Fibroblast of lung (primary cell): Measurements from ENCODE around the gene NR1H4. TPM values are rescaled to one million over a fixed set of nuclear protein-coding genes. Genes with fewer than 3 reads are reported as not detected.

ENCODE experiments used
- DNase-seq, 2 donors: peaks; one replicate each; pipeline versions ENCODE4 v3.0.0 to v3.0.0-alpha.2; 2010; ENCODE audit warnings: low read depth in 2 of 2
- H2AFZ ChIP-seq: 2 replicates; pipeline ENCODE4 v1.5.1; 2012; ENCODE audit warnings: low read length, control low read depth, inconsistent platforms
- H3K27ac ChIP-seq: 2 replicates; pipeline ENCODE4 v1.5.1; 2011; ENCODE audit warnings: low read length, control low read depth; ENCODE audit not compliant: insufficient read depth
- H3K27me3 ChIP-seq: 2 replicates; pipeline ENCODE4 v1.5.1; 2011; ENCODE audit warnings: mild to moderate bottlenecking, low read length; ENCODE audit not compliant: control insufficient read depth, insufficient read depth
- H3K36me3 ChIP-seq: 2 replicates; pipeline ENCODE4 v1.5.1; 2011; ENCODE audit warnings: low read length; ENCODE audit not compliant: control insufficient read depth, insufficient read depth
- H3K4me1 ChIP-seq: 2 replicates; pipeline ENCODE4 v1.5.1; 2011; ENCODE audit warnings: low read length; ENCODE audit not compliant: control insufficient read depth, insufficient read depth; ENCODE audit errors: extremely low read depth
- H3K4me2 ChIP-seq: 2 replicates; pipeline ENCODE4 v1.5.1; 2011; ENCODE audit warnings: low read length, control low read depth; ENCODE audit not compliant: insufficient read depth; ENCODE audit errors: extremely low read depth
- H3K4me3 ChIP-seq, 4 experiments: fragments of 200-600 bp in 1 of 4; sonication (generic) in 1 of 4; replicated peaks in 1 of 4; 2 replicates each; pipeline ENCODE4 v1.5.1; 2011 to 2016; ENCODE audit warnings: low read length in 4 of 4, low read depth in 3 of 4, mild to moderate bottlenecking in 3 of 4, control low read depth in 2 of 4, inconsistent platforms in 1 of 4, mixed read lengths in 1 of 4; ENCODE audit not compliant: insufficient read depth in 1 of 4; ENCODE audit errors: control extremely low read depth in 1 of 4
- H3K79me2 ChIP-seq: 2 replicates; pipeline ENCODE4 v1.5.1; 2012; ENCODE audit warnings: mild to moderate bottlenecking, low read length, inconsistent platforms; ENCODE audit not compliant: control insufficient read depth, insufficient read depth
- H3K9ac ChIP-seq: 2 replicates; pipeline ENCODE4 v1.5.1; 2011; ENCODE audit warnings: mild to moderate bottlenecking, low read length, control low read depth; ENCODE audit not compliant: insufficient read depth
- H3K9me3 ChIP-seq: 2 replicates; pipeline ENCODE4 v1.5.1; 2012; ENCODE audit warnings: low read depth, low read length; ENCODE audit not compliant: control insufficient read depth, insufficient read depth
- H4K20me1 ChIP-seq: 2 replicates; pipeline ENCODE4 v1.5.1; 2011; ENCODE audit warnings: low read length; ENCODE audit not compliant: control insufficient read depth, insufficient read depth; ENCODE audit errors: extremely low read depth
- EZH2 ChIP-seq: IDR thresholded peaks from 2 replicates; pipeline ENCODE4 v1.5.1; 2012; ENCODE audit warnings: low read length, control low read depth, mild to moderate bottlenecking; ENCODE audit errors: missing control alignments
- polyA plus RNA-seq, 2 donors: library from polyadenylated mRNA; depleted of rRNA in 1 of 2; stranded (reverse) in 1 of 2; unstranded in 1 of 2; fragments of >200 nt; gene quantifications; 2 replicates each; pipeline ENCODE4 v1.2.1, GENCODE V29; 2011 to 2012; ENCODE audit warnings: missing spikeins in 1 of 2
- total RNA-seq: library from RNA; depleted of rRNA; stranded (reverse); fragments of >200 nt; gene quantifications from 2 replicates; pipeline ENCODE4 v1.2.1, GENCODE V29; 2014
- TF ChIP-seq, protein P1 (sequence below), 2 donors: IDR thresholded peaks in 1 of 2; conservative IDR thresholded peaks in 1 of 2; 1 replicate in 1 of 2; 2 replicates in 1 of 2; pipeline ENCODE4 v1.5.1; 2011 to 2012; ENCODE audit warnings: low read length in 2 of 2, control low read depth in 1 of 2, inconsistent platforms in 1 of 2, low read depth in 1 of 2, mild to moderate bottlenecking in 1 of 2

NR1H4 gene
- total and polyA plus RNA-seq, 2 donors (not counting 1 experiment from before 2014, with no cell fraction given) = not detected

DNA sequence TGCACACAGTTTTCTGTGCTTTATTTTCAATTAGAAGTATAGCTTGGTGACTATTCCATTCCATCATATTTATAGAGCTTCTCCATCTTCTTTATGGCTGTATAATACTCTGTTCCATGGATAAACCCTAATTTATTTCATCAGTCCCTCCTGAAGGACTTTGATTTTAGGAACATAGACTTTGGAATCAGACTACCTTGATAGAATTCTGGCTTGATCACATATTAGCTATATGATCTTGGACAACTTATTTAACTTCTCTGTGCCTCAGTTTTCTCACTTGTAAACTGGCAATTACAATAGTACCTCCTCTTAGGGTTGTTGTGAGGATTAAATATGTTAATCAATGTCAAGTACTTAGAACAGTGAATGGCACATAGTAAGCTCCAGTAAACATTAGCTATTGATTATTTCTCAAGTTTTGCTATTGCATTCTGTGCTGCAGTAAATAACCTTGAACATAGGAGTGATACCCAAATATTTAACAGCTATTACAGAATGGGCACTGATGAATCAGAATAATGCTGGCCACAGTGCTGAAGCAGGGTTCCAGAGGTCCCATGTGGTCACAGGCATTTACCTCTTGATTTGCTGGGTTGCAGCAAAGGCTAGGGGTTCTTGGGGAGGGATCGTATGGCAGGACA, 12.2 kb upstream of the NR1H4 start:
- Histone ChIP-seq H3K4me1 (no peaks in the 10 kb centered on the region), H3K27ac (no peak overlapping the region), H2AFZ (no peak overlapping the region), H3K9me3 (no peaks in the 10 kb centered on the region), H4K20me1 (no peaks in the 10 kb centered on the region), H3K27me3 (no peaks in the 10 kb centered on the region), H3K4me3 (no peak overlapping the region), H3K79me2 (no peaks in the 10 kb centered on the region), H3K36me3 (no peaks in the 10 kb centered on the region), H3K9ac (no peak overlapping the region), H3K4me2 (no peak overlapping the region)
- no peak for TF ChIP-seq EZH2
- TF ChIP-seq, protein P1, sequence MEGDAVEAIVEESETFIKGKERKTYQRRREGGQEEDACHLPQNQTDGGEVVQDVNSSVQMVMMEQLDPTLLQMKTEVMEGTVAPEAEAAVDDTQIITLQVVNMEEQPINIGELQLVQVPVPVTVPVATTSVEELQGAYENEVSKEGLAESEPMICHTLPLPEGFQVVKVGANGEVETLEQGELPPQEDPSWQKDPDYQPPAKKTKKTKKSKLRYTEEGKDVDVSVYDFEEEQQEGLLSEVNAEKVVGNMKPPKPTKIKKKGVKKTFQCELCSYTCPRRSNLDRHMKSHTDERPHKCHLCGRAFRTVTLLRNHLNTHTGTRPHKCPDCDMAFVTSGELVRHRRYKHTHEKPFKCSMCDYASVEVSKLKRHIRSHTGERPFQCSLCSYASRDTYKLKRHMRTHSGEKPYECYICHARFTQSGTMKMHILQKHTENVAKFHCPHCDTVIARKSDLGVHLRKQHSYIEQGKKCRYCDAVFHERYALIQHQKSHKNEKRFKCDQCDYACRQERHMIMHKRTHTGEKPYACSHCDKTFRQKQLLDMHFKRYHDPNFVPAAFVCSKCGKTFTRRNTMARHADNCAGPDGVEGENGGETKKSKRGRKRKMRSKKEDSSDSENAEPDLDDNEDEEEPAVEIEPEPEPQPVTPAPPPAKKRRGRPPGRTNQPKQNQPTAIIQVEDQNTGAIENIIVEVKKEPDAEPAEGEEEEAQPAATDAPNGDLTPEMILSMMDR (conservative IDR thresholded peaks at IDR 0.05 in 1 of 2, IDR thresholded peaks at IDR 0.05 in 1 of 2; ENCODE audit: low read depth in 1 of 2, low read length in 2 of 2) = no peak
- DNase-seq = no peak

DNA sequence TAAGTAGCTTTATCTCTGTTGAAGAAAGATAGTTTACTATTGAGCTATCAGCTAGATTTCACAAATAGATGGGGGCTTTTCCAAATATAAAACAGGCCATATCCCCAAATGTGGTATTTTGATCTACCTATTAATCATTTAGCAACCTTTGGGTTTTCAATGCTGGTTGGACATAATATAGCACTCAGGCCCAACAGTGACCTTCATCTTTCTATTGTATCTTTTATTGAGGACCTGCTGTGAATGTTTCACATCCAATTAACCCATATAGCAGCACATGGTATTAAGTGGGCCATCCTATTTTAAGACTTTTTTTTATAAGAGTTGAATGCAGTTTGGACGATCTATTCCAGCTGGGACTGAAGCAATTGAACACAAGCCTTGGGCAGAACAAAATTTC, 10.0 kb upstream of the NR1H4 start:
- H3K36me3 ChIP-seq = no peaks in the 10 kb centered on the region
- H3K4me2 ChIP-seq = no peak overlapping the region
- TF ChIP-seq, protein P1 (conservative IDR thresholded peaks at IDR 0.05 in 1 of 2, IDR thresholded peaks at IDR 0.05 in 1 of 2; ENCODE audit: low read depth in 1 of 2, low read length in 2 of 2) = no peak
- TF ChIP-seq EZH2 = no peak
- H3K27me3 ChIP-seq = no peaks in the 10 kb centered on the region
- no peaks in the 10 kb centered on the region for H3K9me3 ChIP-seq
- DNase-seq = no peak
- H3K4me3 ChIP-seq = no peak overlapping the region
- H3K9ac ChIP-seq = no peak overlapping the region
- no peaks in the 10 kb centered on the region for H4K20me1 ChIP-seq
- no peaks in the 10 kb centered on the region for H3K4me1 ChIP-seq
- no peaks in the 10 kb centered on the region for H3K79me2 ChIP-seq
- no peak overlapping the region for H2AFZ ChIP-seq
- H3K27ac ChIP-seq = no peak overlapping the region

DNA sequence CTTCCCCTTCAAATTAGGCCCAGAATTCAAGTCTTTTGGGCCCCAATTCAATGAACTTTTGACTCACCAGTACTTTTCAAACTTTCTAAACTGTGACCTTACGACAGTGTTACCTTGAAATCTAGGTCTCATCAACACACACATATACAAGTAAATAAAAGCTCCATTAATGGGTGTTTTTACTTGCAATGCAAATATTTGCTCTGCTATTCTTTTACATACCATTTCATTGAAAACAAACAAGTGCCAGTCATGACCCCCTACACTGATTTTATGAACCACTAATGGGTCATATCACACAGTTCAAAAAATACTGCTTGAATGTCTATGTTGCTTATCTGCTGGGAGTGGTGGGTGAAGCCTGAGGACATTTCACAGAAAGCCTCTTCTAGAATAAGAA, 9.1 kb upstream of the NR1H4 start:
- H4K20me1 ChIP-seq = no peaks in the 10 kb centered on the region
- no peak overlapping the region for H3K27ac ChIP-seq
- DNase-seq = no peak
- H3K9ac ChIP-seq = no peak overlapping the region
- no peaks in the 10 kb centered on the region for H3K36me3 ChIP-seq
- H3K79me2 ChIP-seq = no peaks in the 10 kb centered on the region
- no peaks in the 10 kb centered on the region for H3K9me3 ChIP-seq
- no peak overlapping the region for H3K4me2 ChIP-seq
- H3K4me1 ChIP-seq = no peaks in the 10 kb centered on the region
- no peak overlapping the region for H2AFZ ChIP-seq
- no peak overlapping the region for H3K4me3 ChIP-seq
- TF ChIP-seq, protein P1 (conservative IDR thresholded peaks at IDR 0.05 in 1 of 2, IDR thresholded peaks at IDR 0.05 in 1 of 2; ENCODE audit: low read depth in 1 of 2, low read length in 2 of 2) = no peak
- no peak for TF ChIP-seq EZH2
- H3K27me3 ChIP-seq = no peaks in the 10 kb centered on the region
